H1 (cell line): ENCODE results near the gene PC. TPM values are rescaled to one million over a fixed set of nuclear protein-coding genes. Genes with fewer than 3 reads are reported as not detected.

ENCODE experiments used
- CTCF ChIA-PET: fragments of 300-600 bp; sonication (Branson Sonifier 250); formaldehyde crosslinking; loops from one replicate; lab custom pipeline; 2021; ENCODE audit not compliant: partially characterized antibody; lab: Charles Lee
- POLR2A ChIA-PET: fragments of 300-600 bp; sonication (Branson Sonifier 250); formaldehyde crosslinking; loops from one replicate; lab custom pipeline; 2021; ENCODE audit warnings: inconsistent platforms; ENCODE audit not compliant: partially characterized antibody; lab: Charles Lee
- DNase-seq, 2 experiments: peaks; one replicate each; pipeline versions ENCODE4 v3.0.0 to v3.0.0-alpha.2; 2010 to 2022; ENCODE audit warnings: low spot score in 2 of 2, low read depth in 1 of 2, mixed read lengths in 1 of 2
- FAIRE-seq: peaks from 2 replicates; lab custom pipeline; 2011; peaks lifted over from hg19 to GRCh38; lab: Jason Lieb, UNC
- H2AFZ ChIP-seq: 2 replicates; pipeline ENCODE4 v1.8.1; 2012; ENCODE audit warnings: low read length, inconsistent platforms
- H2AK5ac ChIP-seq: 2 replicates; pipeline ENCODE4 v1.6.1; 2013; ENCODE audit warnings: low read depth, low read length
- H2BK120ac ChIP-seq: replicated peaks from 2 replicates; pipeline ENCODE3; 2013; ENCODE audit warnings: low read depth, low read length, inconsistent platforms
- H2BK12ac ChIP-seq: 2 replicates; pipeline ENCODE4 v1.6.1; 2013; ENCODE audit warnings: low read depth, low read length
- H2BK15ac ChIP-seq: 2 replicates; pipeline ENCODE4 v1.6.1; 2013; ENCODE audit warnings: low read length
- H2BK20ac ChIP-seq: 2 replicates; pipeline ENCODE4 v1.6.1; 2013; ENCODE audit warnings: low read length
- H2BK5ac ChIP-seq: 2 replicates; pipeline ENCODE4 v1.6.1; 2013; ENCODE audit warnings: low read depth, low read length
- H3K14ac ChIP-seq: 2 replicates; pipeline ENCODE4 v1.6.1; 2013; ENCODE audit warnings: inconsistent platforms; ENCODE audit not compliant: insufficient read length
- H3K18ac ChIP-seq: 2 replicates; pipeline ENCODE4 v1.6.1; 2013; ENCODE audit warnings: low read length; ENCODE audit errors: extremely low read depth
- H3K23ac ChIP-seq: 2 replicates; pipeline ENCODE4 v1.6.1; 2013; ENCODE audit warnings: inconsistent platforms; ENCODE audit not compliant: insufficient read length
- H3K23me2 ChIP-seq: 2 replicates; pipeline ENCODE4 v1.6.1; 2013; ENCODE audit warnings: low read depth, low read length
- H3K27ac ChIP-seq: 2 replicates; pipeline ENCODE4 v1.6.1; 2011; ENCODE audit warnings: low read depth, low read length, inconsistent platforms
- H3K27me3 ChIP-seq, 4 experiments: replicated peaks in 1 of 4; 1 replicate in 1 of 4; 2 replicates in 3 of 4; pipeline versions ENCODE4 v1.6.1 to v1.8.1; 2011 to 2013; ENCODE audit warnings: low read length in 3 of 4, mild to moderate bottlenecking in 3 of 4, inconsistent platforms in 2 of 4, mixed read lengths in 2 of 4, moderate library complexity in 1 of 4; ENCODE audit not compliant: control insufficient read depth in 3 of 4, insufficient read depth in 3 of 4; ENCODE audit errors: extremely low read depth in 1 of 4
- H3K36me3 ChIP-seq, 4 experiments: 2 replicates each; pipeline versions ENCODE4 v1.6.1 to v1.8.1; 2011 to 2013; ENCODE audit warnings: mild to moderate bottlenecking in 4 of 4, low read length in 3 of 4, moderate library complexity in 2 of 4, control low read depth in 1 of 4, inconsistent platforms in 1 of 4; ENCODE audit not compliant: insufficient read depth in 4 of 4, control insufficient read depth in 2 of 4
- H3K4ac ChIP-seq: replicated peaks from 2 replicates; pipeline ENCODE3; 2013; ENCODE audit warnings: low read length, low read depth, mixed read lengths, inconsistent platforms; ENCODE audit not compliant: insufficient read length
- H3K4me1 ChIP-seq, 4 experiments: replicated peaks in 1 of 4; 1 replicate in 1 of 4; 2 replicates in 3 of 4; pipeline versions ENCODE4 v1.6.1 to v1.8.1; 2011 to 2013; ENCODE audit warnings: low read length in 3 of 4, inconsistent platforms in 2 of 4, mixed read lengths in 1 of 4; ENCODE audit not compliant: insufficient read depth in 4 of 4, control insufficient read depth in 3 of 4
- H3K4me2 ChIP-seq, 2 experiments: 2 replicates each; pipeline versions ENCODE4 v1.6.1 to v1.8.1; 2011 to 2013; ENCODE audit warnings: low read depth in 2 of 2, low read length in 2 of 2, control low read depth in 1 of 2, inconsistent platforms in 1 of 2, mild to moderate bottlenecking in 1 of 2; ENCODE audit not compliant: insufficient read depth in 1 of 2
- H3K4me3 ChIP-seq, 4 experiments: fragments of 200-600, 300-600 bp in 1 of 4; sonication (generic), shearing (Covaris generic), sonication (Bioruptor Twin) in 1 of 4; 2 replicates each; pipeline versions ENCODE4 v1.5.1 to v1.8.1; 2011 to 2016; ENCODE audit warnings: low read length in 4 of 4, low read depth in 3 of 4, control low read depth in 2 of 4, inconsistent platforms in 2 of 4, mild to moderate bottlenecking in 2 of 4, mixed read lengths in 1 of 4, moderate library complexity in 1 of 4; ENCODE audit not compliant: insufficient read depth in 2 of 4; ENCODE audit errors: extremely low read depth in 1 of 4
- H3K56ac ChIP-seq: replicated peaks from 2 replicates; pipeline ENCODE3; 2013; ENCODE audit warnings: low read depth, mild to moderate bottlenecking, mixed read lengths, low read length, inconsistent platforms; ENCODE audit not compliant: insufficient read length
- H3K79me1 ChIP-seq: 2 replicates; pipeline ENCODE4 v1.6.1; 2013; ENCODE audit warnings: low read depth, low read length, control low read depth
- H3K79me2 ChIP-seq, 2 experiments: 2 replicates each; pipeline versions ENCODE4 v1.6.1 to v1.8.1; 2012 to 2013; ENCODE audit warnings: low read length in 2 of 2, mild to moderate bottlenecking in 2 of 2, inconsistent platforms in 1 of 2; ENCODE audit not compliant: insufficient read depth in 2 of 2, control insufficient read depth in 1 of 2
- H3K9ac ChIP-seq, 4 experiments: replicated peaks in 1 of 4; 1 replicate in 1 of 4; 2 replicates in 3 of 4; pipeline versions ENCODE4 v1.6.1 to v1.8.1; 2011 to 2013; ENCODE audit warnings: low read depth in 3 of 4, low read length in 3 of 4, control low read depth in 2 of 4, mild to moderate bottlenecking in 2 of 4, moderate library complexity in 2 of 4, inconsistent platforms in 1 of 4; ENCODE audit errors: extremely low read depth in 1 of 4
- H3K9me3 ChIP-seq, 2 experiments: 2 replicates each; pipeline versions ENCODE4 v1.6.1 to v1.8.1; 2012 to 2013; ENCODE audit warnings: mild to moderate bottlenecking in 2 of 2, moderate library complexity in 2 of 2, control low read depth in 1 of 2, inconsistent platforms in 1 of 2, low read depth in 1 of 2, low read length in 1 of 2, mixed read lengths in 1 of 2; ENCODE audit not compliant: insufficient read depth in 2 of 2
- H4K20me1 ChIP-seq, 2 experiments: replicated peaks in 1 of 2; 2 replicates each; pipeline versions ENCODE3 to v1.8.1; 2011 to 2013; ENCODE audit warnings: inconsistent platforms in 2 of 2, low read length in 2 of 2, mild to moderate bottlenecking in 1 of 2; ENCODE audit not compliant: insufficient read depth in 2 of 2, control insufficient read depth in 1 of 2
- H4K5ac ChIP-seq: 2 replicates; pipeline ENCODE4 v1.6.1; 2013; ENCODE audit warnings: low read length, low read depth, mixed read lengths, inconsistent platforms; ENCODE audit not compliant: insufficient read length
- H4K8ac ChIP-seq: 2 replicates; pipeline ENCODE4 v1.8.0; 2013; ENCODE audit warnings: mild to moderate bottlenecking, moderate library complexity, low read length, inconsistent platforms; ENCODE audit not compliant: insufficient read depth; ENCODE audit errors: extremely low read depth
- H4K91ac ChIP-seq: replicated peaks from 2 replicates; pipeline ENCODE3; 2013; ENCODE audit warnings: low read length, mixed read lengths, inconsistent platforms; ENCODE audit not compliant: insufficient read length
- CBX8 ChIP-seq: fragments of 300-800, 300-1000 bp; sonication (generic); IDR thresholded peaks from 2 replicates; pipeline ENCODE4 v1.7.1; 2016; ENCODE audit warnings: low read depth, low read length, borderline replicate concordance
- CEBPB ChIP-seq: IDR thresholded peaks from 2 replicates; pipeline ENCODE4 v1.6.1; 2012; ENCODE audit warnings: low read depth, low read length
- GTF2F1 ChIP-seq: IDR thresholded peaks from 2 replicates; pipeline ENCODE4 v1.6.1; 2012; ENCODE audit warnings: low read depth, low read length, improper control_type of control experiment, borderline replicate concordance
- KDM1A ChIP-seq: fragments of 200-600, 300-600 bp; sonication (generic); IDR thresholded peaks from 2 replicates; pipeline ENCODE4 v1.7.1; 2016; ENCODE audit warnings: mild to moderate bottlenecking, low read length, borderline replicate concordance
- KDM5A ChIP-seq: fragments of 200-600 bp; IDR thresholded peaks from 2 replicates; pipeline ENCODE4 v1.7.1; 2012; ENCODE audit warnings: mild to moderate bottlenecking, low read length, inconsistent platforms, mixed read lengths
- SP4 ChIP-seq: IDR thresholded peaks from 2 replicates; pipeline ENCODE4 v1.6.1; 2012; ENCODE audit warnings: low read length, inconsistent platforms
- YY1 ChIP-seq: IDR thresholded peaks from 2 replicates; pipeline ENCODE4 v1.6.1; 2011; ENCODE audit warnings: low read depth, mild to moderate bottlenecking, low read length
- WGBS, 2 experiments: shearing (Covaris generic) in 1 of 2; methylation state at CpG; one replicate each; pipeline versions ENCODE4 v1.1.6 to v1.1.7; 2013 to 2015; ENCODE audit warnings: low lambda C conversion rate in 2 of 2, mixed read lengths in 2 of 2, inconsistent platforms in 1 of 2, low coverage in 1 of 2, missing lambda C conversion rate in 1 of 2; ENCODE audit not compliant: insufficient replicate concordance in 2 of 2, insufficient coverage in 1 of 2, insufficient read length in 1 of 2; ENCODE audit errors: extremely low coverage in 1 of 2, missing lambda C conversion rate in 1 of 2; 5-methylcytosine and 5-hydroxymethylcytosine counted together
- polyA plus RNA-seq, 7 experiments: library from polyadenylated mRNA; depleted of rRNA in 3 of 7; stranded (reverse) in 5 of 7; unstranded in 2 of 7; fragments of >200 nt in 5 of 7; fragments of 200-250 nt in 2 of 7; gene quantifications; 1 replicate in 5 of 7; 2 replicates in 1 of 7; 4 replicates in 1 of 7; pipeline versions ENCODE4 v1.2.1 to v1.2.3, GENCODE V29; 2011 to 2013; ENCODE audit warnings: missing spikeins in 2 of 7, mixed read lengths in 2 of 7
- total RNA-seq: library from RNA; stranded (reverse); fragmentation: NEBNext Ultra II Directional; extraction: Animal tissue kit (Norgen Biotek cat#: 25700); gene quantifications from 2 replicates; pipeline ENCODE4 v1.2.1, GENCODE V29; 2021

PC gene
- total and polyA plus RNA-seq, 2 of the 8 experiments (the other 6 are each of a cell fraction or from before 2014, with no cell fraction given) = 11.5 to 27.5 TPM

DNA sequence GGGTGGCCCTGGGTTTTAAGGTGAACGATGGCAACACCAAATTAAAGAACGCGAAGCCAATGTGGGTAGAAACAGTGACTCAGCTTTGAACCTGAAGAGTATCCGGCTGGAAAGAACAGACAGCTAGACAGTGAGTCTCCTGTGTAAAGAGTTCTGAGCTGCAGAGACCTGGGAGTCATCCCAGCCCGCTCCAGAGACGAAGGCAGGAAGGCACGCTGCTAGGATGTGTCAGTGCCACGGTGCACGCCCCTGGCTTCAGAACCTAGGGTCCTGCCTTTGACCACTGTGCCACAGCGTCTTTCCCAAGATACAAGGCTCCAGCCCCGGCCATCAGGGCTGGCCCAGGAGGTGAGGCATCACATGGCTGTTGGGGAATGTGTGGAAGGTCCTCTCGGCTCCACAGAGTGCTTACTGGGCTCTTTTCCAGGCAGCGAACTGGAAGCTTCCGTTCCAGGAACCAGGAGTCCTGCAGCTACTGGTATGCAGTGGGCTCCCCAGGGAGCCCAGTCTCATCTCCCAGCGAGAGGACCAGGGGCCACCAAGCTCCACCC, 71.4 kb downstream of the PC start:
- Histone ChIP-seq H2AK5ac (no peak overlapping the region), H2BK5ac (0 out of 2 replicates have a peak overlapping the region, but pooled peaks have one; percentile 15), H3K23me2 (no peaks in the 10 kb centered on the region), H4K8ac (no peak overlapping the region), H3K23ac (no peak overlapping the region), H4K20me1 (no peaks in the 10 kb centered on the region), H2BK120ac (no peak overlapping the region), H3K4me3 (no peak overlapping the region), H4K5ac (no peak overlapping the region), H3K9me3 (no peaks in the 10 kb centered on the region), H3K36me3 (no peaks in the 10 kb centered on the region), H3K56ac (no peak overlapping the region), H3K4ac (no peak overlapping the region), H3K14ac (no peak overlapping the region), H3K4me2 (no peak overlapping the region), H2BK12ac (0 out of 2 replicates have a peak overlapping the region, but pooled peaks have one; percentile 33), H3K4me1 (peaks cover 3 to 17% (median 6%) of the 10 kb centered on the region in 4 experiments; a peak in 6 of 7 replicates), H2AFZ (no peak overlapping the region), H3K79me1 (no peaks in the 10 kb centered on the region), H3K27me3 (no peaks in the 10 kb centered on the region)
- ChIA-PET POLR2A (interaction anchor here (1.2 to 1.6 kb wide), 3 partner anchors 26 to 130 kb away, joined by 3 to 6 read pairs (median 3); no protein-coding TSS in a partner anchor), CTCF (interaction anchor here (0.5 to 11.9 kb wide), 11 partner anchors 9 to 666 kb away, joined by 3 to 199 read pairs (median 3); partner anchors contain the start of gene SYT12)
- 91% methylated on average over 14 of the region's 15 CpGs; no CpG with 5 or more reads in 1 of the 2 experiments for WGBS, 2 experiments
- FAIRE-seq (no peak), DNase-seq (no peak)
- TF ChIP-seq KDM1A (no peak), SP4 (no peak), CBX8 (no peak), KDM5A (no peak), GTF2F1 (no peak), CEBPB (no peak), YY1 (no peak)
- TF ChIP-seq, all 59 proteins: peak for 0
- no peaks in the 10 kb centered on the region for H3K79me2 ChIP-seq
- H3K18ac ChIP-seq = 0 out of 2 replicates have a peak overlapping the region, but pooled peaks have one; percentile 24
- H3K27ac ChIP-seq = no peak overlapping the region
- H2BK20ac ChIP-seq = no peak overlapping the region
- peak overlapping the region; percentile 72; the same call in 1 of the 2 replicates for H2BK15ac ChIP-seq
- H4K91ac ChIP-seq = peak overlapping the region; percentile 11
- H3K9ac ChIP-seq = no peak overlapping the region
